H9 (cell line): ENCODE results near the gene CCDC71L. TPM values are rescaled to one million over a fixed set of nuclear protein-coding genes. Genes with fewer than 3 reads are reported as not detected.

Experiments
- DNase-seq: peaks from one replicate; pipeline ENCODE4 v3.0.0-alpha.2; 2017
- H2AFZ ChIP-seq: one replicate; pipeline ENCODE4 v1.6.1; 2013; ENCODE audit warnings: mild to moderate bottlenecking, low read length, control low read depth, moderate library complexity
- H2AK5ac ChIP-seq: 2 replicates; pipeline ENCODE4 v1.6.1; 2013; ENCODE audit warnings: low read length, control low read depth, mixed read lengths; ENCODE audit not compliant: insufficient read length
- H2BK120ac ChIP-seq: one replicate; pipeline ENCODE4 v1.6.1; 2013; ENCODE audit warnings: low read depth, mild to moderate bottlenecking, low read length, control low read depth, inconsistent platforms; ENCODE audit not compliant: poor library complexity, severe bottlenecking
- H2BK12ac ChIP-seq: 2 replicates; pipeline ENCODE4 v1.6.1; 2013; ENCODE audit warnings: low read length, control low read depth, mixed read lengths, low read depth; ENCODE audit not compliant: insufficient read length
- H2BK15ac ChIP-seq: 2 replicates; pipeline ENCODE4 v1.6.1; 2013; ENCODE audit warnings: low read depth, low read length, control low read depth
- H2BK20ac ChIP-seq: one replicate; pipeline ENCODE4 v1.6.1; 2013; ENCODE audit warnings: low read depth, mild to moderate bottlenecking, low read length, control low read depth, inconsistent platforms; ENCODE audit not compliant: poor library complexity, severe bottlenecking
- H2BK5ac ChIP-seq: 2 replicates; pipeline ENCODE4 v1.6.1; 2013; ENCODE audit warnings: low read length, control low read depth, mixed read lengths; ENCODE audit not compliant: insufficient read length
- H3K14ac ChIP-seq: 2 replicates; pipeline ENCODE4 v1.6.1; 2013; ENCODE audit warnings: low read length, control low read depth; ENCODE audit not compliant: insufficient read depth
- H3K18ac ChIP-seq: 2 replicates; pipeline ENCODE4 v1.6.1; 2013; ENCODE audit warnings: low read depth, mild to moderate bottlenecking, mixed read lengths, low read length, control low read depth; ENCODE audit not compliant: insufficient read length
- H3K23ac ChIP-seq: 2 replicates; pipeline ENCODE4 v1.6.1; 2013; ENCODE audit warnings: low read length, control low read depth, mixed read lengths, low read depth; ENCODE audit not compliant: insufficient read length
- H3K23me2 ChIP-seq: 2 replicates; pipeline ENCODE4 v1.6.1; 2013; ENCODE audit warnings: low read depth, mild to moderate bottlenecking, mixed read lengths, low read length, control low read depth; ENCODE audit not compliant: insufficient read length, poor library complexity, severe bottlenecking
- H3K27ac ChIP-seq: 2 replicates; pipeline ENCODE4 v1.5.1; 2013; ENCODE audit warnings: low read length, control low read depth, mixed read lengths, low read depth; ENCODE audit not compliant: insufficient read length
- H3K27me3 ChIP-seq: 2 replicates; pipeline ENCODE4 v1.6.1; 2013; ENCODE audit warnings: low read length, control low read depth, inconsistent platforms; ENCODE audit not compliant: insufficient read depth
- H3K4ac ChIP-seq: 2 replicates; pipeline ENCODE4 v1.6.1; 2013; ENCODE audit warnings: low read depth, mild to moderate bottlenecking, control low read depth, inconsistent platforms, low read length, moderate library complexity
- H3K4me1 ChIP-seq: 2 replicates; pipeline ENCODE4 v1.6.1; 2013; ENCODE audit warnings: low read length, control low read depth, inconsistent platforms; ENCODE audit not compliant: insufficient read depth
- H3K4me2 ChIP-seq: 2 replicates; pipeline ENCODE4 v1.6.1; 2013; ENCODE audit warnings: low read length, control low read depth, mixed read lengths; ENCODE audit not compliant: insufficient read length, insufficient read depth
- H3K56ac ChIP-seq: 2 replicates; pipeline ENCODE4 v1.6.1; 2013; ENCODE audit warnings: low read depth, mild to moderate bottlenecking, mixed read lengths, low read length, control low read depth; ENCODE audit not compliant: insufficient read length
- H3K79me1 ChIP-seq: 2 replicates; pipeline ENCODE4 v1.6.1; 2013; ENCODE audit warnings: low read depth, mild to moderate bottlenecking, moderate library complexity, low read length, control low read depth, inconsistent platforms; ENCODE audit not compliant: insufficient read depth, poor library complexity, severe bottlenecking
- H3K79me2 ChIP-seq: 2 replicates; pipeline ENCODE4 v1.6.1; 2013; ENCODE audit warnings: low read length, control low read depth, inconsistent platforms; ENCODE audit not compliant: insufficient read depth
- H3K9ac ChIP-seq: 2 replicates; pipeline ENCODE4 v1.6.1; 2013; ENCODE audit warnings: low read length, control low read depth, mixed read lengths; ENCODE audit not compliant: insufficient read length; ENCODE audit errors: extremely low read depth
- H3K9me3 ChIP-seq: one replicate; pipeline ENCODE4 v1.6.1; 2013; ENCODE audit warnings: low read depth, low read length, inconsistent platforms; ENCODE audit not compliant: control insufficient read depth
- H3T11ph ChIP-seq: one replicate; pipeline ENCODE4 v1.6.1; 2013; ENCODE audit warnings: mild to moderate bottlenecking, low read length, control low read depth, inconsistent platforms
- H4K20me1 ChIP-seq: one replicate; pipeline ENCODE4 v1.6.1; 2013; ENCODE audit not compliant: control insufficient read depth, insufficient read length, insufficient read depth
- H4K5ac ChIP-seq: 2 replicates; pipeline ENCODE4 v1.6.1; 2013; ENCODE audit warnings: low read depth, mild to moderate bottlenecking, mixed read lengths, low read length, control low read depth; ENCODE audit not compliant: insufficient read length
- H4K8ac ChIP-seq: replicated peaks from 2 replicates; pipeline ENCODE4 v1.6.1; 2013; ENCODE audit warnings: low read length, control low read depth, mixed read lengths, low read depth; ENCODE audit not compliant: insufficient read length
- H4K91ac ChIP-seq: 2 replicates; pipeline ENCODE4 v1.6.1; 2013; ENCODE audit warnings: low read depth, mild to moderate bottlenecking, moderate library complexity, mixed read lengths, low read length, control low read depth; ENCODE audit not compliant: insufficient read length
- H3K27ac Mint-ChIP-seq, 3 experiments: 2 replicates in 2 of 3; 3 replicates in 1 of 3; pipeline ENCODE4 v1.8.0; 2020 to 2021; ENCODE audit warnings: mixed read lengths in 3 of 3, mild to moderate bottlenecking in 1 of 3, moderate library complexity in 1 of 3
- H3K27me3 Mint-ChIP-seq: 2 replicates; pipeline ENCODE4 v1.8.0; 2021; ENCODE audit warnings: low read depth, mild to moderate bottlenecking, moderate library complexity, mixed read lengths
- H3K36me3 Mint-ChIP-seq, 3 experiments: 2 replicates in 2 of 3; 3 replicates in 1 of 3; pipeline ENCODE4 v1.8.0; 2020 to 2021; ENCODE audit warnings: low read depth in 3 of 3, mixed read lengths in 3 of 3; ENCODE audit not compliant: insufficient read depth in 1 of 3
- H3K4me1 Mint-ChIP-seq, 2 experiments: 2 replicates each; pipeline ENCODE4 v1.8.0; 2020; ENCODE audit warnings: mixed read lengths in 2 of 2
- H3K4me3 Mint-ChIP-seq, 2 experiments: 2 replicates in 1 of 2; 3 replicates in 1 of 2; pipeline ENCODE4 v1.8.0; 2020 to 2021; ENCODE audit warnings: mild to moderate bottlenecking in 2 of 2, mixed read lengths in 2 of 2, moderate library complexity in 1 of 2
- H3K9me3 Mint-ChIP-seq, 2 experiments: 2 replicates in 1 of 2; 3 replicates in 1 of 2; pipeline ENCODE4 v1.8.0; 2020; ENCODE audit warnings: mild to moderate bottlenecking in 2 of 2, mixed read lengths in 2 of 2, moderate library complexity in 1 of 2
- CTCF ChIP-seq: fragments of 200-600 bp; sonication (generic); conservative IDR thresholded peaks from 3 replicates; pipeline ENCODE4 v1.8.0; 2021; ENCODE audit warnings: antibody characterized with exemption, mild to moderate bottlenecking
- total RNA-seq: library from RNA; stranded (reverse); gene quantifications from 2 replicates; pipeline ENCODE4 v1.2.1, GENCODE V29; 2021

Gene CCDC71L
- total RNA-seq, 1 experiment from 2014 or later = 13.7 TPM

GRCh38 chr7:106616708-106617051 is 44.3 kb downstream of the CCDC71L start:
- 0 out of 7 replicates have a peak, but pooled peaks cover 0 to 3% (median 3%) of the 10 kb centered on the region in 3 experiments for H3K36me3 Mint-ChIP-seq
- no peak overlapping the region for H3K18ac ChIP-seq
- no peak for DNase-seq
- no peak overlapping the region for H3K14ac ChIP-seq
- no peak overlapping the region for H3K27ac Mint-ChIP-seq
- H2BK12ac ChIP-seq = no peak overlapping the region
- no peaks in the 10 kb centered on the region for H3K79me1 ChIP-seq
- no peak for TF ChIP-seq CTCF
- no peak overlapping the region for H3K4ac ChIP-seq
- no peak overlapping the region for H2BK120ac ChIP-seq
- no peak overlapping the region for H3K27ac ChIP-seq
- peaks cover 9 to 13% of the 10 kb centered on the region in 2 experiments; a peak in 4 of 5 replicates for H3K9me3 Mint-ChIP-seq
- H3K79me2 ChIP-seq = no peaks in the 10 kb centered on the region
- no peaks in the 10 kb centered on the region for H3K4me1 Mint-ChIP-seq
- no peak overlapping the region for H3K23ac ChIP-seq
- no peak overlapping the region for H2BK15ac ChIP-seq
- H3K56ac ChIP-seq = no peak overlapping the region
- H3K4me1 ChIP-seq = no peaks in the 10 kb centered on the region
- H4K20me1 ChIP-seq = no peaks in the 10 kb centered on the region
- no peak overlapping the region for H3K4me3 Mint-ChIP-seq
- no peak overlapping the region for H2BK20ac ChIP-seq
- no peaks in the 10 kb centered on the region for H3K9me3 ChIP-seq
- no peak overlapping the region for H4K8ac ChIP-seq
- no peak overlapping the region for H3T11ph ChIP-seq
- H3K27me3 ChIP-seq = no peaks in the 10 kb centered on the region
- H4K5ac ChIP-seq = no peak overlapping the region
- H3K27me3 Mint-ChIP-seq = peaks cover 3% of the 10 kb centered on the region
- H4K91ac ChIP-seq = no peak overlapping the region
- no peak overlapping the region for H2AFZ ChIP-seq
- H3K9ac ChIP-seq = no peak overlapping the region
- no peak overlapping the region for H3K4me2 ChIP-seq
- H3K23me2 ChIP-seq = no peaks in the 10 kb centered on the region
- H2AK5ac ChIP-seq = no peak overlapping the region
- H2BK5ac ChIP-seq = no peak overlapping the region
